GM12875 (cell line): ENCODE measurements around the gene DRAM2.
"Not testable (repeated sequence)": the region's sequence is repeated elsewhere in the genome, so short reads cannot be mapped to it uniquely, and the experiment has no call there.

Experiments
- H3K4me3 ChIP-seq: one replicate; pipeline ENCODE4 v1.5.1; 2011; ENCODE audit warnings: low read depth, low read length, control low read depth
- CTCF ChIP-seq: IDR thresholded peaks from 2 replicates; pipeline ENCODE4 v1.5.1; 2011; ENCODE audit warnings: low read depth, mild to moderate bottlenecking, control low read depth, inconsistent platforms, low read length, moderate library complexity, borderline replicate concordance; ENCODE audit not compliant: insufficient read depth

The DRAM2 gene

GRCh38 chr1:111082421-111083203 is 57.3 kb downstream of the DRAM2 start:
- no peak for TF ChIP-seq CTCF
- no peak overlapping the region for H3K4me3 ChIP-seq

GRCh38 chr1:111079329-111079728 is 60.6 kb downstream of the DRAM2 start:
- not testable (repeated sequence) for H3K4me3 ChIP-seq

GRCh38 chr1:111077312-111077711 is 62.6 kb downstream of the DRAM2 start:
- not testable (repeated sequence) for H3K4me3 ChIP-seq
